K562 (cell line): ENCODE results near the gene AIG1. TPM values are rescaled to one million over a fixed set of nuclear protein-coding genes. Genes with fewer than 3 reads are reported as not detected.

ENCODE experiments used
- BHLHE40 ChIP-seq: IDR thresholded peaks from 2 replicates; pipeline ENCODE4 v1.6.1; 2011; ENCODE audit warnings: low read length, improper control_type of control experiment
- CBFA2T3 ChIP-seq: fragments of 450-650 bp; IDR thresholded peaks from 2 replicates; pipeline ENCODE4 v1.6.1; 2017
- CTCFL ChIP-seq: IDR thresholded peaks from 2 replicates; pipeline ENCODE4 v1.6.1; 2011; ENCODE audit warnings: borderline replicate concordance, low read depth, mild to moderate bottlenecking, moderate library complexity, low read length; ENCODE audit not compliant: insufficient read depth, poor library complexity, severe bottlenecking
- ETV6 ChIP-seq, 3 experiments: fragments of 150-350 bp in 1 of 3; sonication (generic) in 1 of 3; formaldehyde crosslinking in 1 of 3; IDR thresholded peaks; 2 replicates each; pipeline versions ENCODE4 v1.6.1 to v1.8.0; 2014 to 2022; ENCODE audit warnings: borderline replicate concordance in 2 of 3, low read depth in 2 of 3, antibody characterized with exemption in 1 of 3, low read length in 1 of 3, mild to moderate bottlenecking in 1 of 3, missing genetic modification reagents in 1 of 3
- HNRNPUL1 ChIP-seq: fragments of 200-400 bp; formaldehyde crosslinking; IDR thresholded peaks from 2 replicates; pipeline ENCODE4 v1.6.1; 2017; ENCODE audit warnings: low read length
- PHB ChIP-seq: fragments of 250-450 bp; sonication (Bioruptor Pico); IDR thresholded peaks from 2 replicates; pipeline ENCODE4 v1.5.0; 2021
- POLR2AphosphoS5 ChIP-seq: IDR thresholded peaks from 2 replicates; pipeline ENCODE4 v1.6.1; 2011; ENCODE audit warnings: mild to moderate bottlenecking, low read depth, low read length, moderate library complexity; ENCODE audit not compliant: control insufficient read depth, insufficient read depth
- POLR2H ChIP-seq: IDR thresholded peaks from 2 replicates; pipeline ENCODE4 v1.6.1; 2016; ENCODE audit warnings: missing genetic modification characterization, low read depth, mild to moderate bottlenecking, control low read depth, missing compliant biosample characterization, moderate library complexity
- RBM14 ChIP-seq: fragments of 200-400 bp; formaldehyde crosslinking; IDR thresholded peaks from 2 replicates; pipeline ENCODE4 v1.6.1; 2018; ENCODE audit warnings: low read depth, mild to moderate bottlenecking, low read length, moderate library complexity, borderline replicate concordance; ENCODE audit not compliant: insufficient read depth
- RBM34 ChIP-seq: fragments of 200-400 bp; formaldehyde crosslinking; IDR thresholded peaks from 2 replicates; pipeline ENCODE4 v1.6.1; 2018; ENCODE audit warnings: low read length, borderline replicate concordance; ENCODE audit not compliant: insufficient read depth
- SOX6 ChIP-seq: fragments of 450-650 bp; IDR thresholded peaks from 2 replicates; pipeline ENCODE4 v1.6.1; 2014; ENCODE audit warnings: mild to moderate bottlenecking
- ZNF212 ChIP-seq: fragments of 450-650 bp; formaldehyde crosslinking; IDR thresholded peaks from 2 replicates; pipeline ENCODE4 v1.4.0; 2020; ENCODE audit warnings: mild to moderate bottlenecking
- ZNF277 ChIP-seq: fragments of 250-450 bp; sonication (Bioruptor Pico); IDR thresholded peaks from 2 replicates; pipeline ENCODE4 v1.8.0; 2022; ENCODE audit warnings: inconsistent platforms, mild to moderate bottlenecking, moderate library complexity, borderline replicate concordance
- ZNF318 ChIP-seq, 2 experiments: fragments of 450-650 bp; IDR thresholded peaks; 2 replicates each; pipeline ENCODE4 v1.6.1; 2016; ENCODE audit warnings: mild to moderate bottlenecking in 2 of 2, borderline replicate concordance in 1 of 2, low read depth in 1 of 2, moderate library complexity in 1 of 2
- ZNF699 ChIP-seq: fragments of 250-450 bp; sonication (Bioruptor Pico); IDR thresholded peaks from 2 replicates; pipeline ENCODE4 v1.8.0; 2021; ENCODE audit warnings: mild to moderate bottlenecking, moderate library complexity; ENCODE audit not compliant: insufficient replicate concordance
- ZSCAN29 ChIP-seq: fragments of 450-650 bp; IDR thresholded peaks from 2 replicates; pipeline ENCODE4 v1.6.1; 2017
- polyA plus RNA-seq, 8 experiments: library from polyadenylated mRNA; depleted of rRNA in 4 of 8; stranded (reverse) in 5 of 8; unstranded in 3 of 8; fragments of >200 nt; fragmentation: Nextera tagmentation in 2 of 8; fragmentation: Illumina TruSeq in 1 of 8; extraction: Ambion mirVana in 2 of 8; extraction: Trizol in 1 of 8; gene quantifications; 2 replicates each; pipeline versions ENCODE4 v1.2.1 to v1.2.3, GENCODE V29; 2011 to 2014; ENCODE audit warnings: inconsistent platforms in 1 of 8, missing spikeins in 1 of 8
- total RNA-seq, 7 experiments: library from RNA; depleted of rRNA in 6 of 7; stranded (reverse); fragments of >200 nt in 6 of 7; fragmentation: Illumina TruSeq in 2 of 7; extraction: Trizol in 2 of 7; gene quantifications; 2 replicates each; pipeline versions ENCODE4 v1.2.1 to v1.2.3, GENCODE V29; 2011 to 2021; ENCODE audit warnings: low replicate concordance in 1 of 7

AIG1 gene
- total and polyA plus RNA-seq, 9 of the 15 experiments (the other 6 are each of a cell fraction or from before 2014, with no cell fraction given): 74.8 to 333 (median 127) TPM

GRCh38 chr6:143060354-143060805, 309 bp upstream of the AIG1 start (continued):
- TF ChIP-seq ZSCAN29 (no peak), ZNF277 (CRISPR knock-in tag) (no peak), CTCFL (peak; percentile 22), ZNF212 (no peak), BHLHE40 (peak; percentile 37; the same call in 1 of the 2 replicates), ETV6 (IDR thresholded peaks at IDR 0.05; ENCODE audit: borderline replicate concordance in 1 of 2, low read depth in 2 of 2, low read length in 1 of 2) (0 out of 4 replicates have a peak, but pooled peaks of 1 of the 2 experiments have one; percentile 44), ETV6 (CRISPR knock-in tag; IDR thresholded peaks at IDR 0.05; ENCODE audit: borderline replicate concordance) (no peak), POLR2AphosphoS5 (peak; percentile 65), POLR2H (tag) (peak; percentile 50; the same call in 1 of the 2 replicates), ZNF318 (IDR thresholded peaks at IDR 0.05; ENCODE audit: borderline replicate concordance in 1 of 2, low read depth in 1 of 2) (peak in 1 of 2 experiments; percentile 29; a peak in 1 of 4 replicates), CBFA2T3 (no peak), RBM34 (no peak), ZNF699 (CRISPR knock-in tag) (no peak), PHB (CRISPR knock-in tag) (peak; percentile 80; the same call in 1 of the 2 replicates), HNRNPUL1 (no peak), SOX6 (peak; percentile 46), RBM14 (no peak)
